ENCODE data around the gene NUDT6. TPM values are rescaled to one million over a fixed set of nuclear protein-coding genes. Genes with fewer than 3 reads are reported as not detected.
"Not testable (repeated sequence)": the region's sequence is repeated elsewhere in the genome, so short reads cannot be mapped to it uniquely, and the experiment has no call there.

The NUDT6 gene
- total RNA-seq, 1 experiment from 2014 or later: 6.1 TPM

- H3K27me3 ChIP-seq (replicated peaks; ENCODE audit: insufficient read depth, low read depth, low read length, poor library complexity): no peaks in the 10 kb centered on the region
- no TSS peak for BruUV-seq (replicated peaks)
- ChIA-PET POLR2A (ENCODE audit: low non-redundant PET) (no interaction called here), CTCF (no interaction called here)
- H3K4me1 ChIP-seq (ENCODE audit: insufficient read depth, low read length, poor library complexity, severe bottlenecking): peaks cover 5% of the 10 kb centered on the region
- no peak overlapping the region for H3K27ac ChIP-seq (ENCODE audit: low read depth, low read length, poor library complexity, severe bottlenecking)
- TF ChIP-seq EZH2 (IDR thresholded peaks at IDR 0.05; ENCODE audit: borderline replicate concordance, low read depth, low read length, poor library complexity, severe bottlenecking): no peak
- TF ChIP-seq CTCF (conservative IDR thresholded peaks at IDR 0.05; ENCODE audit: low read depth, low read length): no peak
- no peak overlapping the region for H3K4me3 ChIP-seq (ENCODE audit: low read depth, low read length, poor library complexity, severe bottlenecking)
- H3K36me3 ChIP-seq (ENCODE audit: insufficient read depth, low read length, poor library complexity, severe bottlenecking): no peaks in the 10 kb centered on the region
- intact Hi-C loops (cut with micrococcal nuclease; ENCODE audit: unreplicated experiment): no loop called here
- no peak for DNase-seq (ENCODE audit: low spot score)
- H3K9me3 ChIP-seq (ENCODE audit: low read depth, low read length, poor library complexity, severe bottlenecking): no peaks in the 10 kb centered on the region
These were observed 49.3 kb downstream of the NUDT6 start for GRCh38 chr4:122873146-122873545.

- BruUV-seq (replicated peaks); H3K27me3 ChIP-seq (replicated peaks; ENCODE audit: insufficient read depth, low read depth, low read length, poor library complexity); POLR2A ChIA-PET (ENCODE audit: low non-redundant PET); H3K9me3 ChIP-seq (ENCODE audit: low read depth, low read length, poor library complexity, severe bottlenecking); H3K4me3 ChIP-seq (ENCODE audit: low read depth, low read length, poor library complexity, severe bottlenecking); DNase-seq (ENCODE audit: low spot score); H3K27ac ChIP-seq (ENCODE audit: low read depth, low read length, poor library complexity, severe bottlenecking); CTCF ChIA-PET; H3K4me1 ChIP-seq (ENCODE audit: insufficient read depth, low read length, poor library complexity, severe bottlenecking); H3K36me3 ChIP-seq (ENCODE audit: insufficient read depth, low read length, poor library complexity, severe bottlenecking); intact Hi-C loops (cut with micrococcal nuclease; ENCODE audit: unreplicated experiment): not testable (repeated sequence)
These were observed 54.2 kb downstream of the NUDT6 start for GRCh38 chr4:122868235-122868634.

- no peak for DNase-seq (ENCODE audit: low spot score)
- Histone ChIP-seq H3K27ac (ENCODE audit: low read depth, low read length, poor library complexity, severe bottlenecking) (no peak overlapping the region), H3K4me3 (ENCODE audit: low read depth, low read length, poor library complexity, severe bottlenecking) (no peak overlapping the region), H3K27me3 (replicated peaks; ENCODE audit: insufficient read depth, low read depth, low read length, poor library complexity) (no peaks in the 10 kb centered on the region), H3K36me3 (ENCODE audit: insufficient read depth, low read length, poor library complexity, severe bottlenecking) (no peaks in the 10 kb centered on the region), H3K9me3 (ENCODE audit: low read depth, low read length, poor library complexity, severe bottlenecking) (no peaks in the 10 kb centered on the region), H3K4me1 (ENCODE audit: insufficient read depth, low read length, poor library complexity, severe bottlenecking) (no peaks in the 10 kb centered on the region)
- BruUV-seq (replicated peaks): no TSS peak
- intact Hi-C loops (cut with micrococcal nuclease; ENCODE audit: unreplicated experiment): no loop called here
- CTCF ChIA-PET: no interaction called here
- POLR2A ChIA-PET (ENCODE audit: low non-redundant PET): no interaction called here
- no peak for TF ChIP-seq EZH2 (IDR thresholded peaks at IDR 0.05; ENCODE audit: borderline replicate concordance, low read depth, low read length, poor library complexity, severe bottlenecking)
- TF ChIP-seq CTCF (conservative IDR thresholded peaks at IDR 0.05; ENCODE audit: low read depth, low read length): no peak
These were observed 57.0 kb downstream of the NUDT6 start for GRCh38 chr4:122865425-122865824.

GRCh38 chr4:122863639-122864038 is 58.8 kb downstream of the NUDT6 start:
- Histone ChIP-seq H3K27ac (ENCODE audit: low read depth, low read length, poor library complexity, severe bottlenecking) (no peak overlapping the region), H3K27me3 (replicated peaks; ENCODE audit: insufficient read depth, low read depth, low read length, poor library complexity) (no peaks in the 10 kb centered on the region), H3K4me1 (ENCODE audit: insufficient read depth, low read length, poor library complexity, severe bottlenecking) (peaks cover 6% of the 10 kb centered on the region), H3K36me3 (ENCODE audit: insufficient read depth, low read length, poor library complexity, severe bottlenecking) (no peaks in the 10 kb centered on the region), H3K9me3 (ENCODE audit: low read depth, low read length, poor library complexity, severe bottlenecking) (no peaks in the 10 kb centered on the region), H3K4me3 (ENCODE audit: low read depth, low read length, poor library complexity, severe bottlenecking) (no peak overlapping the region)
- no peak for TF ChIP-seq EZH2 (IDR thresholded peaks at IDR 0.05; ENCODE audit: borderline replicate concordance, low read depth, low read length, poor library complexity, severe bottlenecking)
- no peak for TF ChIP-seq CTCF (conservative IDR thresholded peaks at IDR 0.05; ENCODE audit: low read depth, low read length)
- intact Hi-C loops (cut with micrococcal nuclease; ENCODE audit: unreplicated experiment): no loop called here
- ChIA-PET POLR2A (ENCODE audit: low non-redundant PET) (no interaction called here), CTCF (no interaction called here)
- BruUV-seq (replicated peaks): no TSS peak
- DNase-seq (ENCODE audit: low spot score): no peak

Data from A673 (cell line).